GM19239 (cell line): ENCODE measurements around the gene ANKDD1B.
"Not testable (repeated sequence)": the region's sequence is repeated elsewhere in the genome, so short reads cannot be mapped to it uniquely, and the experiment has no call there.

Experiments used
- DNase-seq: peaks from one replicate; pipeline ENCODE4 v3.0.0; 2011; ENCODE audit warnings: low spot score; ENCODE audit not compliant: insufficient read length
- FAIRE-seq: peaks from 2 replicates; lab custom pipeline; 2011; peaks lifted over from hg19 to GRCh38; lab: Jason Lieb, UNC

ANKDD1B gene

DNA sequence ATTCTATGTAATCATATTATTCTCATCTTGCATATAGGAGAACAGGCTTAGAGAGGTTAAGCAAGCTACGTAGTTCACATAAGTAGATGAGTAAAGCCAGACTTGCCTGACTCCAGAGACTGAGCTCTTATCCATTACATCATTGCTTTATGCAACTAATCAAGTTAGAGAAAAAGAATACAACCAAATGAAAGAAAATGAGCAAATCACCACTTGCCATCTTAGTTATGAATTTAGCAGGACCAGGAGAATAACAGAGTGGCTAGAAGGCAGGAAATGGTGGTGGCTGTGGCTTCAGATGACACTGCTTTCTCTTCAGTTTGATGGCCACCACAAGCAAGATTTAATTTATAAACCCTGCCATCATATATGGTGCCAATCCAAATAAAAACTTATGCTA is 79.4 kb downstream of the ANKDD1B start:
- FAIRE-seq (no peak), DNase-seq (no peak)

DNA sequence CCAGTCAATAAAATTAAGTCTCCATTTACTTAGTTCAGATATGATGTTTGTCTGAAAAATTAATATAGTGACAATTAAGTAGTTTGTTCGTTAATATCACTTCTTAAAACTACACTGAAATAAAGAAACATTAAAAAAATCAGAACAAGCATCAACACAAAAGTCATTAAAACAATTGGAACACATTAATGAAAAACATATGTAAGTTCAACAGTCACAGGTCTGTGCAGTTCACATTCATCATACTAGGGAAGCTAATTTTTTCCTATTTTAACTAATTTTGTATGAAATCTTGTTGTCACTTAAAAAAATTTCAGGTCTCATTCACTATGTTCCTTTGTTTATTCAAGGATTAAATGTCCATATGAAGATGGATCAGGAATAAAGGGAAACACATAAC is 83.5 kb downstream of the ANKDD1B start:
- no peak for DNase-seq
- FAIRE-seq: no peak

GRCh38 chr5:75695472-75696351 is 84.5 kb downstream of the ANKDD1B start:
- FAIRE-seq, DNase-seq: not testable (repeated sequence)

- FAIRE-seq: no peak
These were observed 90.6 kb downstream of the ANKDD1B start for GRCh38 chr5:75701856-75702255.

DNA sequence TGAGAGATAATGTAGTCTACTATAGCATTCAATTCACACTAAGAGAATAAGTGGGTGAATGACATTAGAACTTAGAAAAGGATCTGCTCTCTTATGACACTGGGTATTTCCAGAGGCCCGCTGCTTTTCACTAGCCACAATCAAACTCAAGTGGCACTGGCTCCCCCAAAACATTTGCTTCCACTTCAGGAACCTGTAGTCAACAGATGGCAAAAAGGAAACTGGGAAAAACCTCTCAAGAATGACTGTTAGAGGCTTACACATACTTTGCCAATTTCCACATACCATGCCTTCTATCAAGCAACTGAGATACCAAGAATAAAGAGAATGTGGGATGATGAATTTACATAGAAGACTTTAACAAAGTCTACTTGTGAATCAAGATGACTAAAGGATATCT is 94.8 kb downstream of the ANKDD1B start:
- DNase-seq: no peak
- FAIRE-seq: no peak

More at GRCh38 chr5:75701856-75702255, 90.6 kb downstream of the ANKDD1B start:
- no peak for DNase-seq

- FAIRE-seq (no peak), DNase-seq (no peak)
These were observed 95.5 kb downstream of the ANKDD1B start for GRCh38 chr5:75706775-75707174.

DNA sequence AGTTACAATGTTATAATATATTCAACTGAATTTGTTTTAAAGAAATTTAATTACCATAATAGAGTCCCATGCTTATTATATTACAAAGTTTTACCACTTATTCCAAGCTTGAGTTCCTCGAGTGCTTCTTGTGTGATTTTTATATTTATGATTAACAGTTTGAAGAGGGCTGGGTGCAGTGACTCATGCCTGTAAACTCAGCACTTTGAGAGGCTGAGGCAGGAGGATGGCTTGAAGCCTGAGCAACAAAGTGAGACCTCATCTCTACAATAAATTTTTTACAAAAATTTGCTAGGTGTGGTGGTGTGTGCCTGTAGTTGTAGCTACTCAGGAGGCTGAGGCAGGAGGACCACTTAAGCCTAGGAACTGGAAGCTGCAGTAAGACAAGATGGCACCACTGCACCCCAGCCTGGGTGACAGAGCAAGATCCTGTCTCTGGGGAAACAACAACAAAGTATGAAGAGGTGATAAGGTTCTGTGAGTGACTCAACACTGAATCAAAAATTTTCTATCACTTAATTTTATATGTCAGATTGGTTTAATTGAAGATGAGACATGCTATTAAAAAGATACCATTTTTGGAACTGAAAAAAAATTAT is 96.8 kb downstream of the ANKDD1B start:
- FAIRE-seq (no peak), DNase-seq (no peak)

DNA sequence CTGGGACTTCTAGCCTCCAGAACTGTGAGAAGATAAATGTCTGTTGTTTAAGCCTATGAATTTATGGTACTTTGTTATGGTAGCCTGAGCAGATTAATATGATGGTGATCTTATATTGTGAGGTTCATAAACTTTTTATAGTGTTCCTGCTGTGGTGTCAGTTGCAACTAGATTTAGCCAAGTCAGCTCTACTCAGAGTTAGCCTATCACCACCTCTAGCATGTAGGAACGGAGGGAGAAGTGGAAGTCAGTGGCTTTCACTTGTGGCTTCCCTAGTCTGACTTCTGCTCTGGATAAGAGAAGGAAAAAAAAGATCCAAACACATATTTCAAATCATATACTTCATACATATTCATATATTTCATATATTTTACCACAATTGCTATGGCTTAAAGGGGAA is 99.4 kb downstream of the ANKDD1B start:
- DNase-seq (no peak), FAIRE-seq (no peak)

DNA sequence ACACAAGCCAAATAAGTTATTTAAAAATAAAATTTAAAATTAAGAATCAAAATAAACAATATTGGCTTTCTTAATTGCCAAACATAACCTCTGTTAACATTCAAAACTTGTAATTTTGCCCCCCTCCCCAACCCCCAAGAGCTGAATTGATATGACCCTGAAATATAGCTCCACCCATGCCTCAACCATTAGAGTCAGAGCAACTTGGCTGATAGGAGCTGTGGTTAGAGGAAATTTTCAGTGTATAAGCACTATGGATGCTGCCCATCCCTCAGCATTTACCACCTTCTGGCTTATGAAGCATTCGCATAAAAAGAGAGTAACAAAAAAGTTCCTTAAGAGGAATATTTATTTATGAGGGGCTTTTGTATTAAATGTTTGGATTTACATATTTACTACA is 99.9 kb downstream of the ANKDD1B start:
- DNase-seq: no peak
- FAIRE-seq: no peak

DNA sequence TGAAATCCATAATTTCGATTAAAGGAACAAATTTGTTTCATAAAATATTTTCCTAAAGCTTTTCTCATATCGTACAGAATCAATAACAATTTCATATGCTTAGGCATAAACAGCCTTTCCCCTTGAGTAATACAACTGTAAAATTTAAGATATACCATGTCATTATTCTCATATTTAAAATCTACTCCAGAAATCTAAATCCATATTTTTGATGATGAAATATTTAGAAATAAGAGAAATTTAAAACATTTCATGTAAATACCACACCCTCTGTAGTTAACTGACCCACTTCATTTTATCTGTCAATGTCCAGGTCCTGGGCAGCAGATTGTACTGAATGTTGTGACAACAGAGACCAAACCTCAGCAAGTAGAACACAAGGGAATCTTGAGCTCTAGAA is 100.8 kb downstream of the ANKDD1B start:
- DNase-seq: no peak
- no peak for FAIRE-seq

DNA sequence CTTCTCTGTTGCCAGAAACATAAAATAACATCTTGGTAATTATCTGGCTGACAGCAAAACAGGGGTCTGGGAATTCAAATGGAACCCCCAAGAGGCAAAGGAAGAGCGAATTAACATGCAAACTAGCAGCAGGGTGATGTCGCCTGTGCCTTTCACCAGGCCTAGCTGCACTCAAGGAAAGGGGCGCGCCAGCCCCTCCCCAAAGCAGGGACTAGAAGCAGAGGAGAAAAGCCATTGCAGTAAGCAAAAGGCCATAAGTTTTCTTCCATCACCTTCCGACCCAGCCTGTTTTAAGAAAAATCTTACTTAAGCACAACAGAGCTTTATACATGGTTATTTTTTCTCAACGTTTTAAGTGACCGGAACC is 105.4 kb downstream of the ANKDD1B start:
- no peak for FAIRE-seq
- DNase-seq: no peak

- DNase-seq: peak; percentile 73
- peak; percentile 97 for FAIRE-seq
These were observed 106.0 kb downstream of the ANKDD1B start, which contains the start of gene POC5 for GRCh38 chr5:75717082-75717922. Gene POC5 (minus strand): TSS chr5:75717437. CDS start chr5:75712937, 4,500 bp downstream.

DNA sequence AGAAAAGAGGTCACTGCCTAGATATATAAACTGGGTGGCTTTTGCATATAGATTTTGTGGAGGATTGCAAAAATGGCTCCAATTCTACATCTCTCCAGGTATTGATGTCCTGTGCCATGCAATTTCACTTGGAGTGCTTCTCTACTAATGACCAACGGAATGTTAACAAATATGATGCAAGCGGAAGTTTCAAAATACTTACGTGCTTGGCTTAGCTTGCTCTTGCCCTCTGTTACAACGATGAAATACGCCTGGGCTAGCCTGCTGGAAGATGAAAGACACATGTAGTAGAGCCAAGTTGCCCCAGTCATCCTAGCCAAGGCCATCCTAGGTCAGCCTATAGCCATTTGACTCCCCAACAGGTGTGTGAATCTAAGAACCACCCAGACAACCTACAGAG is 109.6 kb downstream of the ANKDD1B start:
- no peak for DNase-seq
- FAIRE-seq: no peak
